ENCODE results near the gene PSMC2. TPM values are rescaled to one million over a fixed set of nuclear protein-coding genes. Genes with fewer than 3 reads are reported as not detected.
A peak's percentile ranks its signal among the peaks of the same experiment; 100 is the strongest.

The PSMC2 gene
- polyA plus RNA-seq, 3 donors: 61.4 to 120 (median 104) TPM

GRCh38 chr7:103388469-103389140 lies 41.2 kb downstream of the PSMC2 start:
- intact Hi-C loops (cut with micrococcal nuclease): no loop called here
- Histone ChIP-seq H2AFZ (ENCODE audit: insufficient read depth, low read depth, low read length, poor library complexity, severe bottlenecking) (no peak overlapping the region), H3K9me3 (replicated peaks in 1 of 2; ENCODE audit: control insufficient read depth in 1 of 2, insufficient read depth in 1 of 2, low read length in 2 of 2) (no peaks in the 10 kb centered on the region), H3K4me2 (replicated peaks; ENCODE audit: extremely low read depth, low read length, poor library complexity, severe bottlenecking) (no peak overlapping the region), H3K36me3 (replicated peaks in 1 of 2; ENCODE audit: control insufficient read depth in 1 of 2, insufficient read depth in 2 of 2, low read length in 2 of 2) (no peaks in the 10 kb centered on the region), H3K79me2 (ENCODE audit: insufficient read depth, low read length) (no peaks in the 10 kb centered on the region), H3K4me3 (replicated peaks in 1 of 3; ENCODE audit: low read depth in 2 of 3, low read length in 3 of 3) (no peak overlapping the region), H3K27ac (ENCODE audit: low read depth in 1 of 2, low read length in 2 of 2) (no peak overlapping the region), H3K27me3 (ENCODE audit: control insufficient read depth in 2 of 2, insufficient read depth in 2 of 2, low read length in 2 of 2) (no peaks in the 10 kb centered on the region), H3K4me1 (ENCODE audit: control insufficient read depth in 1 of 2, insufficient read depth in 2 of 2, low read length in 2 of 2) (peaks cover 0 to 4% of the 10 kb centered on the region in 2 donors), H3K9ac (ENCODE audit: insufficient read depth, low read length, poor library complexity, severe bottlenecking) (no peak overlapping the region), H4K20me1 (ENCODE audit: insufficient read depth, low read length) (no peaks in the 10 kb centered on the region)
- Mint-ChIP-seq H3K36me3 (no peaks in the 10 kb centered on the region), H3K9me3 (no peaks in the 10 kb centered on the region), H3K4me1 (peaks cover 6% of the 10 kb centered on the region), H3K27me3 (ENCODE audit: low read depth in 3 of 3) (peaks cover 0 to 2% (median 0%) of the 10 kb centered on the region in 3 donors), H3K4me3 (no peak overlapping the region), H3K27ac (no peak overlapping the region)
- no peak for DNase-seq
- WGBS (ENCODE audit: insufficient coverage): 100% methylated on average over 1 of the region's 4 CpGs
- no peak for TF ChIP-seq CTCF (IDR thresholded peaks at IDR 0.05)

- Histone ChIP-seq H4K20me1 (ENCODE audit: insufficient read depth, low read length) (no peaks in the 10 kb centered on the region), H3K79me2 (ENCODE audit: insufficient read depth, low read length) (no peaks in the 10 kb centered on the region), H2AFZ (ENCODE audit: insufficient read depth, low read depth, low read length, poor library complexity, severe bottlenecking) (no peak overlapping the region), H3K9me3 (replicated peaks in 1 of 2; ENCODE audit: control insufficient read depth in 1 of 2, insufficient read depth in 1 of 2, low read length in 2 of 2) (no peaks in the 10 kb centered on the region), H3K36me3 (replicated peaks in 1 of 2; ENCODE audit: control insufficient read depth in 1 of 2, insufficient read depth in 2 of 2, low read length in 2 of 2) (no peaks in the 10 kb centered on the region), H3K27me3 (ENCODE audit: control insufficient read depth in 2 of 2, insufficient read depth in 2 of 2, low read length in 2 of 2) (no peaks in the 10 kb centered on the region), H3K9ac (ENCODE audit: insufficient read depth, low read length, poor library complexity, severe bottlenecking) (no peak overlapping the region), H3K4me3 (replicated peaks in 1 of 3; ENCODE audit: low read depth in 2 of 3, low read length in 3 of 3) (no peak overlapping the region), H3K27ac (ENCODE audit: low read depth in 1 of 2, low read length in 2 of 2) (no peak overlapping the region), H3K4me1 (ENCODE audit: control insufficient read depth in 1 of 2, insufficient read depth in 2 of 2, low read length in 2 of 2) (peaks cover 0 to 4% of the 10 kb centered on the region in 2 donors), H3K4me2 (replicated peaks; ENCODE audit: extremely low read depth, low read length, poor library complexity, severe bottlenecking) (no peak overlapping the region)
- Mint-ChIP-seq H3K9me3 (no peaks in the 10 kb centered on the region), H3K36me3 (no peaks in the 10 kb centered on the region), H3K27me3 (ENCODE audit: low read depth in 3 of 3) (peaks cover 0 to 2% (median 0%) of the 10 kb centered on the region in 3 donors), H3K27ac (peak overlapping the region in 1 of 7 donors; percentile 10), H3K4me1 (peaks cover 6% of the 10 kb centered on the region), H3K4me3 (no peak overlapping the region)
- TF ChIP-seq CTCF (IDR thresholded peaks at IDR 0.05): no peak
- no peak for DNase-seq
- intact Hi-C loops (cut with micrococcal nuclease): no loop called here
- 100% methylated on average over 2 of the region's 3 CpGs for WGBS (ENCODE audit: insufficient coverage)
Measured at GRCh38 chr7:103389263-103389662, 41.8 kb downstream of the PSMC2 start.

Measured in CD14-positive monocyte (primary cell).